ENCODE data around the gene CEP72.
"Not testable (repeated sequence)": the region's sequence is repeated elsewhere in the genome, so short reads cannot be mapped to it uniquely, and the experiment has no call there.

CEP72 gene

GRCh38 chr5:696191-696590 is 84.1 kb downstream of the CEP72 start:
- not testable (repeated sequence) for H3K27ac ChIP-seq

GRCh38 chr5:696753-697702 is 84.9 kb downstream of the CEP72 start:
- H3K27ac ChIP-seq, result not testable (repeated sequence)

Data from 22Rv1 (cell line).